GM19328 (cell line): Measurements from ENCODE around the gene SLC1A2.

Experiments
- ATAC-seq: cut with Tn5 transposase; IDR thresholded peaks from one replicate; pipeline ENCODE4 v1.9.1; 2021; ENCODE audit warnings: mild to moderate bottlenecking, moderate library complexity; ENCODE audit not compliant: unreplicated experiment

Gene SLC1A2

DNA sequence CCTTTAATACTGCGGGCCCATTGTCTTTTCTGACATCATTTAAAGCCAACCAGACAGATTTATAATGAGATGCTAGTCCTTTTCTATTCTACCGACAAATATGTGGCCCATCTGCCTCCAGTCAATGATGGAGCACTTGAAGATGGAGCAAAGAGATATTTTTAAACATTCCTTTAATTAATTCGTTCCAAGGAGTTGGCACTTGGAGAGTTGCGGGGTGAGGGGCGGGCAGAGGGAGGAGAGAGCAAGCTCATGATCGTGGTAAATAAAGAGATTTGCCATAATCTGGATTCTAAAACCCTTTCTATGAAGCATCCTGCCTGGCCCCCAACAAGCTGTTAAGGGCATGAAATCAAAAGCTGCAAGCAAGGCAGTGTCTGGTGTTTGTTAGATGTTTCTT lies 5.0 kb downstream of the SLC1A2 start:
- no peak for ATAC-seq

DNA sequence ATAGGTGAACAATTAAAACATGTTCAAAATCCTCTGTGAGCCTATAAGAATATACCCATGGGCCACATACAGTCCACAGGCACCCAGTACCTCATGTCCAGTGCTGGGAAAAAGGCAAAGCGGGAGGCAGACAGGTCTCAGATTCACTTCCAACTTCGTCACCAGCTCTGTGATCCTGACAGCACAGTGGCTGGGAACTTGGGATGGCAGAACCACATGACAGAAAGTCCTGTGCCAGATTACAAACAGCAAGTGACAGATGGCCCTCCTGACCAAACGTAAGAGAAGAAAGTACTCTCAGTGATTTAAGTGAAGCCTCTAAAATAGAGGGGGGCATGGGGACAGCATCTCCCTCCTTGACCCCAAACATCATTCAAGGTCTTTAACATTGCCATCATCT lies 5.8 kb downstream of the SLC1A2 start:
- no peak for ATAC-seq

DNA sequence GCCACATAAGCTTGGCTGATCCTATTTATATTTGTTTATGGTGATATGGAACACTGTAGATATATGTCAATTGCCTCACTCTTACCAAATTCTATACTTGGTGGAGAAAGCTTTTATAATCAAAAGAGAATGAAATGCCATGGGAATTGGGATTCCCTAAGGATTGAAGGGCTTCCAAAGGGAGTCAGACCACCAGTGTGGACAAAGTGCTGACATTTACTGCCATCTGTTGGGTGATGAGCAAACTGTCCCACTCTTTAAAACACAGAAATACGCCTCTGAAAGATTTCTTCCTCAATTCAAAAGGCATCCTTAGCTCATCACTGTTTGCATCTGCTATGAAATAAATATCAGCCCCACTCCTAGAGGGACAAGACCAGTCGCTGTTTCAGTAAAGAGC lies 7.1 kb downstream of the SLC1A2 start:
- no peak for ATAC-seq

DNA sequence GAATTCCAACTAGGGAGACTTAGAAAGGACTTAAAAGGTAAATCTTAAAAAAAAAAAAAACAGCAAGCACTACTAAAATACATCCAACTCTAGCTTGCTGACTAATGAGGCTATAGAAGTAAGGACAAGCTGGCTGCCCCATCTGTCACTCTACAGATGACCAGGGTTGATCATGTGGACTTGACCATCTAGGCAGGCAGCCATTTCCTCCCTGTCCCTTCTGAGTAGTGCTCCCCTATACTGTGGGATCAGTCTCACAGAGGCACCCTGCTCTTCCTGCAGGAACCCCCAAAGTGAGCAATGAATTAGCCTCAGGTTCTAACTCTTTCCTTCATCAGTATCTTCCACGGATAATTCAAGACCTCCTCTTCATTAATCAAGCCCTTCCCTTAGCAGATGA lies 12.3 kb downstream of the SLC1A2 start:
- ATAC-seq, result no peak

DNA sequence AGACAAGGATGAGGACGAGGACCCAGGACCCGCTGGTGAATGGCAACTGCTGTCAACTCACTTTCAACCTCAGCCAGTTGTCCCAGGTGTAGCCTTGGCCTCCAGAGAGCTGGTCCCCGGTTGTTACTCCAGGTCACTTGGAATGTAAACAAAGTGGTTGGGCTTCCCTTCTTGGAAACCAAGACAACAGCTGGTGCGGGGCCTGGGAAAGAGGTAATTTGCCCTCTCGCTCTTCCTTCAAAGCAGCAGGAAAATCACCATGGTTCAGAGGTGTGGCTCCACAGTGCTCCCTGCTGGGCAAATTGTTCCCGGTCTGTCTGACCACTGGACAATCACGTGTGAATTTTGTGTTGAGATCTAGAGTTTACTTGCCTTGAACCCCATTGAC lies 15.0 kb downstream of the SLC1A2 start:
- no peak for ATAC-seq

DNA sequence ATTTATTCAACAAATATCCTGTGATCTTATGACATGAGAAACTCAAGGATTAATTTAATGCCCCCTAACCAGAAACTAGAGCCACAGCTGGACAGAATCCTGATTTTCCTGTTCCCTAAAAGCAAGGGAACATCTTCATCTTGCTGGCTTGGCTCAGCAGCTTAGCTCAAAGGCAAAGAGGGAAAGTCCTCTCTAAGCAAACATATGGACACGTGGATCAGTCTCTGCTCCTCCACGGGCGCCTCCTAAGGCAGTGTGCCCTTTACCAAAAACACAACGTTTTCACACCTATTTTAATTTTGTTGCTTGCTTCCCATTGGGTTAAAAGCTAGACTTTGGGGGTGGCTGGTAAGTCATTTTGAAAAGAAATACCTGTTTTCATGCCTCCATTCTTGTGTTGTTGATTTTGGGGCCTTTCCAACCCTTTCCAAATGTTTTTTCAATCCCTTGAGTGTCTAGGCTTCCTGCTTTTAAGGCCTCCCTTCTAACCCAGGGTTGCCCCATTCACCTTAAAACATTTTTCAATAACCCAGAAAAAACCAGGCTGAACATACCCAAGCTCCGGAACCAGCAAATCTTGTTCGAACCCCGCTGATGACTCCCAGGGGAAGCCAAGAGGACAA lies 15.5 kb downstream of the SLC1A2 start:
- ATAC-seq, result no peak

DNA sequence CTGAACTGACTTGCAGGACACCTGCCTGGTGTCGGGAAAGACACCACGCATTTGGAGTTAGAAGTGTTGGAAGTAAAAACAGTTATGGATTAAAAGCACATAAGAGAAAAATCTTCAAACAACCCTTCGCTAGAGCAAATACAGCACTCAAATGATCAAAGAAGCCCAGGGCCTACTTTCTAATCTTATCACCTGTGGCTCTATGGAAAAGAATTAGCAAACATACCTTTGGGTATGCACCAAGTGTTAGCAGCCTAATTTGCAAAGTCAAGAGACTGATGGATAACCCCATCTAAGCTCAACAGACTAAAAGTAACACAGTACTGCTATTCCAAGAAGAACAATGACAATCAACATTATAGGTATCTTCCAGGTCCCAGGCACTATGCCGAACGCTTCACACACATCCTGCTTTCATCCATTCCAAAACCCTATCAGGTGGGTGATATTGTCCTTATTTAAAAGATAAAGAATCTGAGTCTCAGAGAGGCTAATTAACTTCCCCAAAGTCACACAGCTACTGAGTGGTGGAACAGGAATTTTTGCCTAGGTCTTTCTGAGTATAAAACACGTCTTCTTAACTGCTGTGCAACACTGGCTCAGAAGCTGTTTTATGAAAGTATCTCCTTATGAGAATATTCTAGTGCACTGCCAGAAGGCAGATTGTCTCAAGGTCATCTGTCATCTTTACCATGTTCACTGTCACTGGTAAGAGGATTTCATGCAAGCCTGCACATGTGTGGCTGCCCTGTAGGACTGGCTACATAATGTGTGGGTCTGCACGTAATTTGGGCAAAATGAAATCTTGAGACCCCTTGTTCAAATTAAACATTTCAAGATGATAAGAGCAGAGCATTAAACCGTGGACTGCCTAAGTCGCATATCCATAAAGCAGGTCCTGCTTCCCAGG lies 16.4 kb downstream of the SLC1A2 start:
- ATAC-seq, result no peak

DNA sequence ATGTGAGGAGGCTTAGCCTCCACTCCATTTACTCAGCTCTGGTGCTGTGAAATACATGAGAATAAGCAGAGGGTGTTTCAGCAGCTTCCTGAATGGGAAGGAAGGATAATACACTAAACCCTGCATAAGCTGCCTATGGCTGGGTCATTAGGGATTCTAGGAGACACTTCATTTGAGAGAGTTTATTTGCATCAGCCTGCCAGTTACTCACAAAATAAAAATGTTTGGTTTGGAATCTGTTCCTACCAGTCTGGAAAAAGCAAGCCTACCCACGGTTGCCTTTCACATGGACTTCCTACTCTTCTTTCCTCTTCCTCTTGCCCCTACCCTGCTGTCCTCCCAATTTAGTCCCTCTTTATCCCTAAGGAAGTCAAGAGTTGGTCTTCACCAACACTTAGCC lies 20.5 kb downstream of the SLC1A2 start:
- no peak for ATAC-seq

DNA sequence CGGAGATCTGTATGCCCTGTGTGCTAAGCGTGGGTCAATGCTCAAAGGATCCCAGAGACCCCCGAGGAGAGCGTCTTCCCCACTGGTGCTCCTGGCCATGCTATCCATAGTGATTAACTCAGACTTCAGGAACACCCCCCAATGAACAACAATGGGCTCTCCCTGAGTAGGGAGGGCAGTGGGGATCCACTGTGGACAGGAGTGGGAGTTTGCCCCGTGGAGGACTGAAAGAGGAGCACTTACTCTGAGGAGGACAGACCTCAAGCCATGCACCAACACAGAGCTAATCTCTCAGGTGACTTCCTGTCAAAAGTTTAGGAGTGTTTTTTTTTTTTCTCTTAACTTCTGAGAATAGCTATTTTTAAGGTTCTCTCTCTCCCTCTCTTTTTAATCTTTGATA lies 24.4 kb downstream of the SLC1A2 start:
- no peak for ATAC-seq

DNA sequence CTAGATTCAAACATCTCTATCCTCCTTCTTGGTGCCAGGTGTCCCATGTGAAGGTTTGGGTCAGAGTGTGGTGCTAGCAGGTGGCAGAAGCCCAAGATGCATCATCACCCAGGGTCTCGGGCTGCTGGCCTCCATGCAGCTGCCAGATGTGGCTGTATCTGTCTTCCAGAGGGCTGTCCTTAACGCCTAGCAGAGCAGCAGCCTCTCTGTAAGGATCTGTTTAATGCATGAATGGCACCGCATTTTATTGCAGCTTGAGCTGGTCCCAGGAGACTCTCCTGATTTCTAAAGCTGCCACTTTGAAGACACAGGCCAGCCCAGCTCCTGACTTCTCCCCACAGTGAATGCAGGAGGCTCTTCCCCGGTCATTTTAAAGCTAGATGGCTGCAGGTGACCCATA lies 26.3 kb downstream of the SLC1A2 start:
- ATAC-seq, result no peak

DNA sequence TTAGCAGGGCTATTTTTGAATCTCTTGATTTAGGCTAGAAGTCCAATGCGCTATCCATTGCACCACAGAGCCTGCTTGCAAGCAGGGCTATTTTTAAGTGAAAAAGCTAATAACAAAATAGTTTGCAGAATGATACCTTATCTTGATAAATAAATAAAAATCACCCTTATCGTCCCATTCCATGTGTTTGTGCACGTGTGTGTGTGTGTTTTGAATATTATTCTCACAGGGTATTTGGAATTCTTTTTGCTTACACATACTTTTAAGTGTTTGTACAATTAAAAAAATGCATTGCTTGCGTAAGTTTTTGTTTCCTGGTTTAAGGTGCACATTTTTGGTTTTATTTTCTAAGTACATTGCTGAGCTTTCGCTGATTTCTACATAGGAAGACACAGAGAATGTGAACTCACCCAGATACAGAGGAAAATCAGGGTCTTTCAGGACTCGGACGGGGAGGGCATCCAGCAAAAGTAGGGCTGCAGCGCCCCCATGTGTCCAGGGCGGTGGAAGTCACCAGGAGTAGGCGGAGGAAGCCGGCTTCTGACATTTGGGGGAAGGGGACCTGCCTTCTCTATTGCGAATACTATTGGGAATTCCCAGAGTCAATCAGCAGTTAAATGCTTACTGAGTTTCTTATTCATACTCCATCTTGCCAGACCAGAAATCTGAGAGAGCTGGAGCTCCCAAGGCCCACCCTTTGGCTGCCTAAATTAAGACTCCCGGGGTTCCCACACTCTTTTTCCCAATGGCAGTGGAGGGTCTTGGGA lies 27.3 kb downstream of the SLC1A2 start:
- ATAC-seq, result no peak

DNA sequence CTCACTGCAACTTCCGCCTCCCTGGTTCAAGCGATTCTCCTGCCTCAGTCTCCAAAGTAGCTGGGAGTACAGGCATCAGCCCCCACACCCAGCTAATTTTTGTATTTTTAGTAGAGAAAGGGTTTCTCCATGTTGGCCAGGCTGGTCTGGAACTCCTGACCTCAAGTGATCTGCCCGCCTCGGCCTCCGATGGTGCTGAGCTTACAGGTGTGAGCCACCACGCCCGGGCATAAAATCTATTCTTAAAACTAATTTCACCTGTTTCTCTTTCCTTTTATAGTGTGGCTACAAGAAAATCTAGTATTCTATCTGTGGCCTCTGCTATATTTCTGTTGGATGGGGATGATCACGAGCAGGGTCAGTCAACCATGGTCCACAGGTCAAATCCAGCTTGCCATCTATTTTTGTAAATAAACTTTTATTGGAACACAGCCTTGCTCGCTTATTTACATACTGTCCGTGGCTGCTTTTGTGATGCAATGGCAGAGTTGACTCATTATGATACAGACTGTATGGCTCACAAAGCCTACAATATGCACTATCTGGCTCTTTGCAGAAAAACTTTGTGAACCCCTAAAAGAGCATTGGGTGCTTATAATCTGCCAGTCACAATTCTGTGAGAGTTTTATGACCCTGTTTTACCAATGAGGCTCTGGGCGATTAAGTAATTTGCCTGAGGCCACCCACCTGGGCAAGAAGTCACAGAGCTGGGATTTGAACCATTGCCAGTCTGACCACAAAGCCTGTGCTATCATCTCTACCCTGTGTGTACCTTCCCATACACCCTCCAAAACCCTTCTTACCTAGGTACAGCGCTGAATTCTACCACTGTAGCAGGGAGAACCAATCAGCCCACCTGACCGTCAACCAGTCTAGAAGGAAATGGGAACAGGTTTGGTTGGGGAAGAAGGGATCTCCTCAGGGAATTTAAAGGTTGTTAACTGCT lies 28.3 kb downstream of the SLC1A2 start:
- ATAC-seq, result peak; percentile 76

DNA sequence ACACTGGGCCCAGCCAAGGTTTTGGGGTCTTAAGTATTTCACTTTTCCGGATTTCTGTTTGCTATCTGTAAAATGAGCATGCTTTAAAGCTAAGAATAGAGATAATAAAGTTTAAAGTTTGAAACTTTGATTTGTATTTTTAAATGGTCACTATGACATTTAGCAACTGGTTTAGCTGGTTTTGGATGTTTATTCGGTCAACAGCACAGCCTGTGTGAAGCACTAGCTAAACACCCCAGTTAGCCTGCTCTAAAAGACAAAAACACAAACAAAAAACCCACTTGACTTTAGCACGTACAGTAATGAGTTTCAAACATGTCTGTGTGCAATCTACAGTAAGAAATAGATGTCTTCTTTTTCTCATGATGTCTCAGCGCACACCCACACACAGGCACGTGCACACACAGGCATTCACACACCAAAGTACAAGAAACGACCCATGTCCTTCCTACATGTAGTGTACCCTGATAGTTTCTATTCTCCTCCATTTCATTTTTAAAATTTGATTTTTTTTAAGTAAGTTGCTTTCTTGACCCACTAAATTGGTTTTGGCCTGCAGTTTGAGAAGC lies 29.4 kb downstream of the SLC1A2 start:
- no peak for ATAC-seq

DNA sequence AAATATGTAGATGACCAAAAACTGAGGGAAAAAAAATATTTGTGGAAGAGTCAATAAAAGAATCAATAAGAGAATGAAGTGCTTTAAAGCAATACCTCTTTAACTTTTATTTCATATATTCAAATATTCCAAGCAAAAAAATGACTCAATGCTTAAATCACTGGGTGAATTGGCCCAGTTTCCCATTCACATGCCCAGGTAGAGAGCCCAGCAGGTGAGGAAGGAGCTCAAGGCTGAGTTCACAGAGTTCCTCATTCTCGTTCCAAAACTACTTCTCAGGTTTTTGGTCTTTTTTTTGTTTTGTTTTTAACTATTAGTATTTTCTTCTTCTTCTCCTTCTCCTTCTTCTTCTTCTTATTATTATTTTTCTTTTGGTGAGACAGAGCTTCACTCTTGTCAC lies 30.2 kb downstream of the SLC1A2 start:
- ATAC-seq, result no peak

DNA sequence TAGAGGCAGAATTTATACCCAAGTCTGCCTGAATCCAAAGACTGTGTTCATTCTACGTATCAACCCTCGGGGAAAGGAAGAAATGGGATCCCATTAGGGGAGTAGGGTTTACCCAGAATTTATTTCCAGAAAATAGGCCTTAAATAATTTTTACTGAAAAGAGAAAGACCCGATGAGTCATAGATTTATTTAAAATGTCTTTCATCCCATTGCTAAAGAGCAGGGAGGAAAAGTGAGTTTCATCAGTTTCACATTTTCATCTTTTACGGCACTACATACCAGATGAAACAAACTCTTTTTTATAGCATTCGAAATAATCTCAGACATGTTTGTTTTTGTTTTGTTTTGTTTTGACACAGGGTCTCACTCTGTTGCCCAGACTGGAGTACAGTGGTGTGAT lies 31.3 kb downstream of the SLC1A2 start:
- ATAC-seq, result no peak

DNA sequence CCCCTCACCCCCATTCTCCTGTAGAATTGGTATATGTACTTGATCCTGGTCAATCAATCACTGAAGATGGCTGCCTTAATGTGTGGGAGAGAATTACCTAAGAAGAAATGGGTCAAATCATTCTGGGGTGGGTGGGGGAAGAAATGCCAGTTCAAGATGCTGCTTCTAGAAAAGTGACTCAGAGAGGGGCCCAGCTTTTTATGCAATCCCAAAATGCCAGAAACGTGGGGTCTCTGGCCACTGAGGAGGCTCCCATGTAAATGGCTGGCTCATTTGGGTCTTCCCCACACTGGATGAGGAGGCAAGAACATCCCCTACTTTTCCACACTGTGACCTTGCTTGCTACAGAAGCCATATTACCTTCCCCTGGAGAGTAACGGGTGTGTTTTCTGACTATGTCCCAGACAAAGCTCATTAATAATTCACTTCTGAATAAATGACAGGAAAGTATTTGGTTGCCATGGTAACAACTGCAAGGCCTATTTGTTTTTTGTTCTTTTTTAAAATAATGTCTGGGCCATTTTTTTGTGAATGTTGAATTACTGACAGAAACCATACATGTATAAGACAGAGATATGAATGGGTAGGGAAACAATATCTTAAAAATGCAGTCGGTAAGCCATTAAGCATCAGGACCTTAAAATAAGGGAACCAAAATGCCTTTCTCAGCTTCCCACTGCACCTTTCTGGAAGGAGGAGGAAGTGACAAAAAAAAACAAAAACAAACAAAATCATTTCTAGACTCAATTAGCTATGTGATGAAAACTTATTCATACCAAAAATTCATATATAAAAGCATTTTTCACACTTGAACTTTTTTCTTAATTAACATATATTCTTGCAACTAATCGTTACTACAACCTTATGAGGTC lies 32.0 kb downstream of the SLC1A2 start:
- ATAC-seq, result no peak

DNA sequence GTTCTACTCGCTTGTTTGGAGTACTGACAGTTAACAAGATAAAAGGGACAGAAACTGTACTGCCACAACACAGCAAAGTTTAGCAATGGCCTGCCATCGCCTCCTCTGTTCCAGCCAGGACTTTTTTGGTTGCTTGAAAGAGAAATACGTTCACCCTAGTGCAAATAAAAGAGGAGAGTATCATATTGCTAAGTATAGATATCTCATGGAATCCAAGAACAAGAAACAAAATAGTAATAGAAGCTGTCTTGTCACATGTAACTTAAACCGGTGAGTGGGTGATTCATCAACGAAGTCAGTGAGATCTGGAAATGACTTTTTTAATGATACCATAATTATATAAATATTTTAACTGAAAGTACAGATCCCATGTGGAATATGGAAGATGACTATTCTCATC lies 35.4 kb downstream of the SLC1A2 start:
- no peak for ATAC-seq

DNA sequence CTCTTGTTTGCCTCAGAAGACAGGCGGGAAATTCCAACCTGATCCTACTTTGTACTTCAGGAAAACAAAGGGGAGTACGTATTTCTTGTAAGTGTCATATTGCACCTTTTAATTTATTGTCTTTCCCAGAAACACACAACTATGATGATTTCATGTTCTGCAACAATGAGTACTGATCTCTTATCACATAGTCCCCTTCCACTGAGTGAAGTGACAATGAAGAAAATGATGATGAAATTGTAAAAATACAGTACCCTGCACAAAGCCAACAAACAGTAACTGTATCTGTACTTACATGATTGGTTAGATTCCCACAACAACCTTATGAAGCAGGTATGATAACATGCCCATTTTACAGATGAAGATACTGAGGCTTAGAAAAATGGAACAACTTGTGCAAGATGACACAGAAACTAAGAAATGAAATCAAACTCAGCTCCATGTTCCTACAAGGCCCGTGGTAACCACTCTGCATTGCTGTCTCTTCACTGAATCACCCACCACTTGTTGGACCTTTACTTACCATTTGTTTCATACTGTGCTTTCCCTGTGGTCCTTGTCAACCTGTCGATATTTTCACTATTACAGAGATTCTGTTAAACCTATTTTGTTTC lies 37.5 kb downstream of the SLC1A2 start:
- ATAC-seq, result no peak

DNA sequence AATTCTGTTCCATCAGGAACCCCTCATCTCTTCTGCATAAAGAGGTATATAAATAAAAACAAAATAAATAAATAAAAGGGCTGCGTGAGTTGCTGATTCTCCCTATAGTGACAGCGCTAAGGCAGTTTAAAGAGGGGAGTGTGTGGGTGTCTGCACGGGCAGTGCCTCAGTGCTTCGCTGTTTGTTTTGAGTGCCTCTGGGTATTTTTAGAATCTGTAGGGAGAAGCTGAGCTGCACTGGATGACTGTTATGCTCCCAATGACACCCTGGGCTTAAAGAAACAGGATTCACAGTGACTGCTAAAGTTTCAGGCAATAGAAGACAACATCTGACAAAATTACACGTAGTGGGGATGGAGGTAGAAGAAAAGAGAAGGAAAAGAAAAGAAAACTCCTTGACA lies 38.8 kb downstream of the SLC1A2 start:
- ATAC-seq, result no peak
